ENCODE results near the gene RAB11FIP4.

- TF ChIP-seq EZH2 (IDR thresholded peaks at IDR 0.05): no peak
- TF ChIP-seq, protein P1, sequence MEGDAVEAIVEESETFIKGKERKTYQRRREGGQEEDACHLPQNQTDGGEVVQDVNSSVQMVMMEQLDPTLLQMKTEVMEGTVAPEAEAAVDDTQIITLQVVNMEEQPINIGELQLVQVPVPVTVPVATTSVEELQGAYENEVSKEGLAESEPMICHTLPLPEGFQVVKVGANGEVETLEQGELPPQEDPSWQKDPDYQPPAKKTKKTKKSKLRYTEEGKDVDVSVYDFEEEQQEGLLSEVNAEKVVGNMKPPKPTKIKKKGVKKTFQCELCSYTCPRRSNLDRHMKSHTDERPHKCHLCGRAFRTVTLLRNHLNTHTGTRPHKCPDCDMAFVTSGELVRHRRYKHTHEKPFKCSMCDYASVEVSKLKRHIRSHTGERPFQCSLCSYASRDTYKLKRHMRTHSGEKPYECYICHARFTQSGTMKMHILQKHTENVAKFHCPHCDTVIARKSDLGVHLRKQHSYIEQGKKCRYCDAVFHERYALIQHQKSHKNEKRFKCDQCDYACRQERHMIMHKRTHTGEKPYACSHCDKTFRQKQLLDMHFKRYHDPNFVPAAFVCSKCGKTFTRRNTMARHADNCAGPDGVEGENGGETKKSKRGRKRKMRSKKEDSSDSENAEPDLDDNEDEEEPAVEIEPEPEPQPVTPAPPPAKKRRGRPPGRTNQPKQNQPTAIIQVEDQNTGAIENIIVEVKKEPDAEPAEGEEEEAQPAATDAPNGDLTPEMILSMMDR (IDR thresholded peaks at IDR 0.05): no peak
Measured at GRCh38 chr17:31486351-31487062, 95.0 kb downstream of the RAB11FIP4 start.

All from neural progenitor cell (in vitro differentiated cells).